Neural crest cell (in vitro differentiated cells): ENCODE measurements around the gene RPLP2. TPM values are rescaled to one million over a fixed set of nuclear protein-coding genes. Genes with fewer than 3 reads are reported as not detected.

Experiments
- DNase-seq: peaks from one replicate; pipeline ENCODE4 v3.0.0; 2021; ENCODE audit warnings: low read depth, mixed read lengths, low spot score
- H3K27ac Mint-ChIP-seq: one replicate; pipeline ENCODE4 v1.8.0; 2021; ENCODE audit warnings: mild to moderate bottlenecking, mixed read lengths; ENCODE audit not compliant: unreplicated experiment
- H3K27me3 Mint-ChIP-seq: 2 replicates; pipeline ENCODE4 v1.8.0; 2021; ENCODE audit warnings: low read depth, mild to moderate bottlenecking, mixed read lengths
- H3K36me3 Mint-ChIP-seq: 2 replicates; pipeline ENCODE4 v1.8.0; 2021; ENCODE audit warnings: low read depth, mild to moderate bottlenecking, mixed read lengths
- H3K4me1 Mint-ChIP-seq: 2 replicates; pipeline ENCODE4 v1.8.0; 2021; ENCODE audit warnings: mixed read lengths
- H3K4me3 Mint-ChIP-seq: one replicate; pipeline ENCODE4 v1.8.0; 2021; ENCODE audit warnings: mild to moderate bottlenecking, mixed read lengths
- H3K9me3 Mint-ChIP-seq: 2 replicates; pipeline ENCODE4 v1.8.0; 2021; ENCODE audit warnings: mixed read lengths
- CTCF ChIP-seq: fragments of 200-600 bp; sonication (generic); conservative IDR thresholded peaks from 2 replicates; pipeline ENCODE4 v1.5.0; 2021; ENCODE audit warnings: antibody characterized with exemption, mild to moderate bottlenecking
- long read RNA-seq: library from polyadenylated mRNA; unstranded; transcript quantifications from one replicate; pipeline ENCODE4 v2.0.0, GENCODE V29; 2020
- total RNA-seq: library from RNA; stranded (reverse); gene quantifications from 2 replicates; pipeline ENCODE4 v1.2.1, GENCODE V29; 2021

The RPLP2 gene
- total RNA-seq: 1,810 and 1,830 TPM in 2 replicates
- long read RNA-seq, transcript RPLP2-207 (4 exons, 637 nt): minor isoform, 6 of 424 reads
- long read RNA-seq, transcript RPLP2-201 (5 exons, 781 nt): major isoform, 399 of 424 reads
- long read RNA-seq, partial matches to known transcripts: 2 of 424 reads
- long read RNA-seq, other reads (novel, unspliced or antisense): 14 of 424 reads

- H3K27ac Mint-ChIP-seq: peak within 1 kb of the TSS; percentile 99
- TF ChIP-seq CTCF: no peak
- H3K36me3 Mint-ChIP-seq: peaks cover 5% of the 10 kb centered on the region
- H3K9me3 Mint-ChIP-seq: no peaks in the 10 kb centered on the region
- H3K27me3 Mint-ChIP-seq: no peaks in the 10 kb centered on the region
- H3K4me3 Mint-ChIP-seq: peak within 1 kb of the TSS; percentile 97
- peak; percentile 93 for DNase-seq
- H3K4me1 Mint-ChIP-seq: peaks cover 27% of the 10 kb centered on the region
Observed at GRCh38 chr11:809287-810039, at the start of gene RPLP2. TSS of gene RPLP2 (plus strand) at chr11:809967. CDS start at chr11:810235, 268 bp downstream.

- H3K36me3 Mint-ChIP-seq: peaks cover 2% of the 10 kb centered on the region
- no peak for TF ChIP-seq CTCF
- no peaks in the 10 kb centered on the region for H3K9me3 Mint-ChIP-seq
- H3K27ac Mint-ChIP-seq: no peak overlapping the region
- H3K27me3 Mint-ChIP-seq: peaks cover 2% of the 10 kb centered on the region
- H3K4me3 Mint-ChIP-seq: no peak overlapping the region
- no peaks in the 10 kb centered on the region for H3K4me1 Mint-ChIP-seq
- DNase-seq: no peak
Observed at GRCh38 chr11:760236-760635, 49.5 kb upstream of the RPLP2 start.

DNA sequence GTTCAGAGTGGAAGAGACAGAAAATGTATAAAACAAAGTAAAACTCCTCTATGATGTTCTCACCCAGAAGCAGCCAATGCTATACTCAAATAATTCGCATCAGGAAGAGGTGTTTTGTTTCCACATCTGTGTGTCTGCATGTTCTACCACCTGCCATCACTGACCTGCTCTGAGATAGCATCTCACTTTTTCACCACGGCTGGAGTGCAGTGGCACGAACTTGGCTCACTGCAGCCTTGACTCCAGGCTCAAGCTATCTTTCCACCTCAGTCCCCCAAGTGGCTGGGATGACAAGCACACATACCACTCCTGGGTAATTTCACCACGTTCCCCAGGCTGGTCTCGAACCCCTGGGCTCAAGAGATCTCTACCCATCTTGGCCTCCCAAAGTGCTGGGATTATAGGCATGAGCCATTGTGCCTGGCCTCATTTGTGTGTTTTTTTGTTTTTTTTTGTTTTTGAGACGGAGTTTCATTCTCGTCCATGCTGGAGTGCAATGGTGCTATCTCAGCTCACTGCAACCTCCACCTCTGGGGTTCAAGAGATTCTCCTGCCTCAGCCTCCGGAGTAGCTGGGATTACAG is 48.1 kb upstream of the RPLP2 start:
- Mint-ChIP-seq H3K9me3 (no peaks in the 10 kb centered on the region), H3K4me3 (peak overlapping the region; percentile 27), H3K27ac (peak overlapping the region; percentile 75), H3K36me3 (peaks cover 3% of the 10 kb centered on the region), H3K27me3 (peaks cover 2% of the 10 kb centered on the region), H3K4me1 (no peaks in the 10 kb centered on the region)
- no peak for TF ChIP-seq CTCF
- no peak for DNase-seq

DNA sequence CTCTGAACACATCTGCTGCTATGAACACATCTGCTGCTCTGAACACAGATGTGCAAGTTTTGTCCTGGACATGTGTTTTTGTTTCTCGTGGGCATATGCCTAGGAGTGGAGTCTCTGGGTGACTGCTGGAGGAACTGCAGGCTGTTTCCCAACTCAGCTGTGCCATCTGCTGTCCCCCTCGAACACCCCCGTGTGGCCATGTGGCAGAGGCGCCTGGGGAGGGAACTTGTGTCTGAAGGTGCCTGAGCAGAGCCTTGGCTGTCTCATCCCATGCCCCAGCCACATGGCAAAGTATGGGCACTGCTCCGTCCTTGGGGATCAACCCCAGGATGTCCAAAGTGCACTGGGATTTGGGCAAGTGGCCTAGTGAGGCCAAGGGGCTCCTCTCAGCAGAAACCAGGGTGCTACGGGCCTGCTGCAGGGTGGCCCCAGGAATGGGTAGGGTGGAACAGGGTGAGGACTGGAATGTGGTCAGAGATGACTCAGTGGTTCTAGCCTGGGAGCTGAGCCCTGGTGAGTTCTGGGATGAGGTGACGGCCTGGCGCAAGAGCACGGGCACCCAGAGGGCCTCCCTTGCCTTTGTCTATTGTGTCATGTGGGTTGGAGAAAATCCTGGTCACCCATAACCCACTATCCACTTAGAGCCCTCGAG is 47.2 kb upstream of the RPLP2 start:
- peaks cover 5% of the 10 kb centered on the region for H3K36me3 Mint-ChIP-seq
- no peaks in the 10 kb centered on the region for H3K9me3 Mint-ChIP-seq
- no peaks in the 10 kb centered on the region for H3K4me1 Mint-ChIP-seq
- H3K27ac Mint-ChIP-seq: no peak overlapping the region
- peaks cover 2% of the 10 kb centered on the region for H3K27me3 Mint-ChIP-seq
- peak; percentile 26 for TF ChIP-seq CTCF
- DNase-seq: no peak
- no peak overlapping the region for H3K4me3 Mint-ChIP-seq

- no peak overlapping the region for H3K27ac Mint-ChIP-seq
- no peaks in the 10 kb centered on the region for H3K4me1 Mint-ChIP-seq
- H3K4me3 Mint-ChIP-seq: no peak overlapping the region
- no peak for DNase-seq
- no peaks in the 10 kb centered on the region for H3K9me3 Mint-ChIP-seq
- no peak for TF ChIP-seq CTCF
- peaks cover 2% of the 10 kb centered on the region for H3K27me3 Mint-ChIP-seq
- peaks cover 5% of the 10 kb centered on the region for H3K36me3 Mint-ChIP-seq
Observed at GRCh38 chr11:763073-763463, 46.7 kb upstream of the RPLP2 start.
